ENCODE results near the gene KRTAP10-2.
"Not testable (repeated sequence)": the region's sequence is repeated elsewhere in the genome, so short reads cannot be mapped to it uniquely, and the experiment has no call there.

KRTAP10-2 gene

GRCh38 chr21:44582055-44582454 is 30.8 kb upstream of the KRTAP10-2 start:
- H3K27ac ChIP-seq (ENCODE audit: low read length), result no peak overlapping the region
- no peaks in the 10 kb centered on the region for H3K79me2 ChIP-seq (ENCODE audit: insufficient read depth, low read length)
- DNase-seq (no peak), ATAC-seq (ENCODE audit: insufficient read depth, low read depth) (no peak)
- no peaks in the 10 kb centered on the region for H3K4me1 ChIP-seq (ENCODE audit: insufficient read depth, low read length)
- no peak overlapping the region for H2AFZ ChIP-seq (ENCODE audit: low read depth, low read length)
- H3K36me3 ChIP-seq (ENCODE audit: insufficient read depth, low read length), result no peaks in the 10 kb centered on the region
- H4K20me1 ChIP-seq (ENCODE audit: insufficient read depth, low read length), result no peaks in the 10 kb centered on the region
- H3K4me2 ChIP-seq (ENCODE audit: insufficient read depth, low read length), result no peak overlapping the region
- TF ChIP-seq CTCF (IDR thresholded peaks at IDR 0.05; ENCODE audit: borderline replicate concordance, extremely low read depth, low read length, poor library complexity, severe bottlenecking) (no peak), EZH2 (IDR thresholded peaks at IDR 0.05; ENCODE audit: borderline replicate concordance, low read depth, low read length, severe bottlenecking) (no peak)
- H3K4me3 ChIP-seq (ENCODE audit: low read depth in 1 of 2, low read length in 2 of 2), result no peak overlapping the region
- peaks cover 9% of the 10 kb centered on the region for H3K9me3 ChIP-seq (ENCODE audit: insufficient read depth, low read length, severe bottlenecking)
- H3K27me3 ChIP-seq (ENCODE audit: insufficient read depth, low read length, poor library complexity), result peaks cover 7% of the 10 kb centered on the region
- H3K9ac ChIP-seq (ENCODE audit: low read depth, low read length), result no peak overlapping the region

GRCh38 chr21:44581158-44581557 is 29.9 kb upstream of the KRTAP10-2 start:
- no peak for TF ChIP-seq CTCF (IDR thresholded peaks at IDR 0.05; ENCODE audit: borderline replicate concordance, extremely low read depth, low read length, poor library complexity, severe bottlenecking)
- TF ChIP-seq EZH2 (IDR thresholded peaks at IDR 0.05; ENCODE audit: borderline replicate concordance, low read depth, low read length, severe bottlenecking), result no peak
- DNase-seq (no peak), ATAC-seq (ENCODE audit: insufficient read depth, low read depth) (no peak)
- Histone ChIP-seq H3K4me3 (ENCODE audit: low read depth in 1 of 2, low read length in 2 of 2) (no peak overlapping the region), H3K4me2 (ENCODE audit: insufficient read depth, low read length) (no peak overlapping the region), H3K79me2 (ENCODE audit: insufficient read depth, low read length) (no peaks in the 10 kb centered on the region), H3K27me3 (ENCODE audit: insufficient read depth, low read length, poor library complexity) (peaks cover 7% of the 10 kb centered on the region), H3K4me1 (ENCODE audit: insufficient read depth, low read length) (no peaks in the 10 kb centered on the region), H3K36me3 (ENCODE audit: insufficient read depth, low read length) (no peaks in the 10 kb centered on the region), H2AFZ (ENCODE audit: low read depth, low read length) (no peak overlapping the region), H4K20me1 (ENCODE audit: insufficient read depth, low read length) (no peaks in the 10 kb centered on the region), H3K27ac (ENCODE audit: low read length) (no peak overlapping the region), H3K9me3 (ENCODE audit: insufficient read depth, low read length, severe bottlenecking) (peaks cover 9% of the 10 kb centered on the region), H3K9ac (ENCODE audit: low read depth, low read length) (no peak overlapping the region)

- not testable (repeated sequence) for H3K4me2 ChIP-seq (ENCODE audit: insufficient read depth, low read length); H3K27me3 ChIP-seq (ENCODE audit: insufficient read depth, low read length, poor library complexity); H3K4me3 ChIP-seq (ENCODE audit: low read depth in 1 of 2, low read length in 2 of 2); H3K36me3 ChIP-seq (ENCODE audit: insufficient read depth, low read length); H2AFZ ChIP-seq (ENCODE audit: low read depth, low read length); H3K79me2 ChIP-seq (ENCODE audit: insufficient read depth, low read length); H3K9me3 ChIP-seq (ENCODE audit: insufficient read depth, low read length, severe bottlenecking); H4K20me1 ChIP-seq (ENCODE audit: insufficient read depth, low read length); H3K9ac ChIP-seq (ENCODE audit: low read depth, low read length); ATAC-seq (ENCODE audit: insufficient read depth, low read depth); H3K4me1 ChIP-seq (ENCODE audit: insufficient read depth, low read length); H3K27ac ChIP-seq (ENCODE audit: low read length); DNase-seq
Measured at GRCh38 chr21:44580231-44580821, 29.0 kb upstream of the KRTAP10-2 start, which contains the start of gene KRTAP10-5. Gene KRTAP10-5 (minus strand): TSS chr21:44580604. CDS start chr21:44580578, 26 bp downstream.

GRCh38 chr21:44579833-44580144 is 28.5 kb upstream of the KRTAP10-2 start:
- Histone ChIP-seq H3K4me1 (ENCODE audit: insufficient read depth, low read length) (no peaks in the 10 kb centered on the region), H3K9me3 (ENCODE audit: insufficient read depth, low read length, severe bottlenecking) (peaks cover 9% of the 10 kb centered on the region), H3K4me3 (ENCODE audit: low read depth in 1 of 2, low read length in 2 of 2) (no peak overlapping the region), H3K4me2 (ENCODE audit: insufficient read depth, low read length) (no peak overlapping the region), H4K20me1 (ENCODE audit: insufficient read depth, low read length) (no peaks in the 10 kb centered on the region), H3K79me2 (ENCODE audit: insufficient read depth, low read length) (no peaks in the 10 kb centered on the region), H3K27ac (ENCODE audit: low read length) (no peak overlapping the region), H3K36me3 (ENCODE audit: insufficient read depth, low read length) (no peaks in the 10 kb centered on the region), H3K27me3 (ENCODE audit: insufficient read depth, low read length, poor library complexity) (no peaks in the 10 kb centered on the region), H3K9ac (ENCODE audit: low read depth, low read length) (no peak overlapping the region), H2AFZ (ENCODE audit: low read depth, low read length) (no peak overlapping the region)
- TF ChIP-seq CTCF (IDR thresholded peaks at IDR 0.05; ENCODE audit: borderline replicate concordance, extremely low read depth, low read length, poor library complexity, severe bottlenecking), result no peak
- TF ChIP-seq EZH2 (IDR thresholded peaks at IDR 0.05; ENCODE audit: borderline replicate concordance, low read depth, low read length, severe bottlenecking), result no peak
- DNase-seq (no peak), ATAC-seq (ENCODE audit: insufficient read depth, low read depth) (no peak)
